ENCODE measurements around the gene VILL.

Gene VILL

GRCh38 chr3:38019658-38020341 is 29.2 kb downstream of the VILL start:
- H3K4me3 ChIP-seq (ENCODE audit: low read length), result no peak overlapping the region
- 94% methylated on average over 10 of the region's 10 CpGs for WGBS
- no peaks in the 10 kb centered on the region for H3K9me3 ChIP-seq (ENCODE audit: insufficient read depth, low read depth, low read length)
- no peak overlapping the region for H3K9ac ChIP-seq (ENCODE audit: low read depth, low read length)
- no peaks in the 10 kb centered on the region for H3K4me1 ChIP-seq (ENCODE audit: insufficient read depth, low read length)
- peaks cover 12% of the 10 kb centered on the region for H3K36me3 ChIP-seq (ENCODE audit: insufficient read depth, low read length)
- H3K27ac ChIP-seq (ENCODE audit: low read depth, low read length), result no peak overlapping the region
- H3K27me3 ChIP-seq (ENCODE audit: insufficient read depth, low read length), result peaks cover 5% of the 10 kb centered on the region; the same call in 1 of the 2 replicates

- peaks cover 12% of the 10 kb centered on the region for H3K36me3 ChIP-seq (ENCODE audit: insufficient read depth, low read length)
- H3K27ac ChIP-seq (ENCODE audit: low read depth, low read length), result no peak overlapping the region
- no peaks in the 10 kb centered on the region for H3K9me3 ChIP-seq (ENCODE audit: insufficient read depth, low read depth, low read length)
- H3K27me3 ChIP-seq (ENCODE audit: insufficient read depth, low read length), result peaks cover 5% of the 10 kb centered on the region; the same call in 1 of the 2 replicates
- no peak overlapping the region for H3K4me3 ChIP-seq (ENCODE audit: low read length)
- H3K9ac ChIP-seq (ENCODE audit: low read depth, low read length), result no peak overlapping the region
- no peaks in the 10 kb centered on the region for H3K4me1 ChIP-seq (ENCODE audit: insufficient read depth, low read length)
- 82% methylated on average over 3 of the region's 3 CpGs for WGBS
Observed at GRCh38 chr3:38020342-38020726, 29.7 kb downstream of the VILL start.

GRCh38 chr3:38021196-38021595 is 30.6 kb downstream of the VILL start:
- peaks cover 4% of the 10 kb centered on the region; the same call in 1 of the 2 replicates for H3K4me1 ChIP-seq (ENCODE audit: insufficient read depth, low read length)
- WGBS, result 93% methylated on average over 4 of the region's 4 CpGs
- no peak overlapping the region for H3K27ac ChIP-seq (ENCODE audit: low read depth, low read length)

GRCh38 chr3:38022301-38022700 is 31.7 kb downstream of the VILL start:
- Histone ChIP-seq H3K27me3 (ENCODE audit: insufficient read depth, low read length) (peaks cover 24% of the 10 kb centered on the region), H3K9me3 (ENCODE audit: insufficient read depth, low read depth, low read length) (no peaks in the 10 kb centered on the region), H3K27ac (ENCODE audit: low read depth, low read length) (no peak overlapping the region), H3K36me3 (ENCODE audit: insufficient read depth, low read length) (no peaks in the 10 kb centered on the region), H3K4me3 (ENCODE audit: low read length) (no peak overlapping the region), H3K4me1 (ENCODE audit: insufficient read depth, low read length) (peaks cover 4% of the 10 kb centered on the region; the same call in 1 of the 2 replicates), H3K9ac (ENCODE audit: low read depth, low read length) (no peak overlapping the region)
- 75% methylated on average over 3 of the region's 3 CpGs for WGBS

More at GRCh38 chr3:38021196-38021595, 30.6 kb downstream of the VILL start:
- Histone ChIP-seq H3K9me3 (ENCODE audit: insufficient read depth, low read depth, low read length) (no peaks in the 10 kb centered on the region), H3K4me3 (ENCODE audit: low read length) (no peak overlapping the region), H3K36me3 (ENCODE audit: insufficient read depth, low read length) (peaks cover 4% of the 10 kb centered on the region), H3K27me3 (ENCODE audit: insufficient read depth, low read length) (peaks cover 13% of the 10 kb centered on the region; the same call in 1 of the 2 replicates), H3K9ac (ENCODE audit: low read depth, low read length) (no peak overlapping the region)

- H3K4me3 ChIP-seq (ENCODE audit: low read length), result peak overlapping the region; percentile 79; the same call in 1 of the 2 replicates
- 94% methylated on average over 6 of the region's 6 CpGs for WGBS
- no peaks in the 10 kb centered on the region for H3K9me3 ChIP-seq (ENCODE audit: insufficient read depth, low read depth, low read length)
- H3K27me3 ChIP-seq (ENCODE audit: insufficient read depth, low read length), result peaks cover 32% of the 10 kb centered on the region
- H3K36me3 ChIP-seq (ENCODE audit: insufficient read depth, low read length), result no peaks in the 10 kb centered on the region
- H3K27ac ChIP-seq (ENCODE audit: low read depth, low read length), result no peak overlapping the region
- peaks cover 4% of the 10 kb centered on the region; the same call in 1 of the 2 replicates for H3K4me1 ChIP-seq (ENCODE audit: insufficient read depth, low read length)
- no peak overlapping the region for H3K9ac ChIP-seq (ENCODE audit: low read depth, low read length)
Observed at GRCh38 chr3:38022896-38023709, 32.5 kb downstream of the VILL start.

- H3K27ac ChIP-seq (ENCODE audit: low read depth, low read length), result no peak overlapping the region
- no peak overlapping the region for H3K9ac ChIP-seq (ENCODE audit: low read depth, low read length)
- 82% methylated on average over 4 of the region's 4 CpGs for WGBS
- H3K36me3 ChIP-seq (ENCODE audit: insufficient read depth, low read length), result no peaks in the 10 kb centered on the region
- peaks cover 68% of the 10 kb centered on the region for H3K27me3 ChIP-seq (ENCODE audit: insufficient read depth, low read length)
- no peak overlapping the region for H3K4me3 ChIP-seq (ENCODE audit: low read length)
- no peaks in the 10 kb centered on the region for H3K9me3 ChIP-seq (ENCODE audit: insufficient read depth, low read depth, low read length)
- H3K4me1 ChIP-seq (ENCODE audit: insufficient read depth, low read length), result peaks cover 4% of the 10 kb centered on the region; the same call in 1 of the 2 replicates
Observed at GRCh38 chr3:38026856-38027255, 36.3 kb downstream of the VILL start.

- WGBS, result 88% methylated on average over 6 of the region's 6 CpGs
- H3K4me1 ChIP-seq (ENCODE audit: insufficient read depth, low read length), result peaks cover 4% of the 10 kb centered on the region; the same call in 1 of the 2 replicates
- no peaks in the 10 kb centered on the region for H3K36me3 ChIP-seq (ENCODE audit: insufficient read depth, low read length)
- no peak overlapping the region for H3K27ac ChIP-seq (ENCODE audit: low read depth, low read length)
- H3K9me3 ChIP-seq (ENCODE audit: insufficient read depth, low read depth, low read length), result no peaks in the 10 kb centered on the region
- no peak overlapping the region for H3K9ac ChIP-seq (ENCODE audit: low read depth, low read length)
- H3K4me3 ChIP-seq (ENCODE audit: low read length), result no peak overlapping the region; the same call in 1 of the 2 replicates
- peaks cover 75% of the 10 kb centered on the region for H3K27me3 ChIP-seq (ENCODE audit: insufficient read depth, low read length)
Observed at GRCh38 chr3:38027466-38028465, 37.2 kb downstream of the VILL start.

GRCh38 chr3:38028621-38029361 is 38.2 kb downstream of the VILL start:
- Histone ChIP-seq H3K27me3 (ENCODE audit: insufficient read depth, low read length) (peaks cover 73% of the 10 kb centered on the region), H3K9ac (ENCODE audit: low read depth, low read length) (peak overlapping the region; percentile 9; the same call in 1 of the 2 replicates), H3K4me3 (ENCODE audit: low read length) (peak overlapping the region; percentile 75)

GRCh38 chr3:38029400-38030125 is 39.0 kb downstream of the VILL start, which contains the start of gene PLCD1:
Gene PLCD1 (minus strand): TSS chr3:38029642. CDS start chr3:38029539, 103 bp downstream.
- Histone ChIP-seq H3K4me1 (ENCODE audit: insufficient read depth, low read length) (peaks cover 4% of the 10 kb centered on the region; the same call in 1 of the 2 replicates), H3K9ac (ENCODE audit: low read depth, low read length) (peak within 1 kb of the TSS; percentile 42), H3K36me3 (ENCODE audit: insufficient read depth, low read length) (no peaks in the 10 kb centered on the region), H3K27ac (ENCODE audit: low read depth, low read length) (no peak within 1 kb of the TSS), H3K27me3 (ENCODE audit: insufficient read depth, low read length) (peaks cover 73% of the 10 kb centered on the region), H3K4me3 (ENCODE audit: low read length) (peak within 1 kb of the TSS; percentile 75), H3K9me3 (ENCODE audit: insufficient read depth, low read depth, low read length) (no peaks in the 10 kb centered on the region)
- 1% methylated on average over 69 of the region's 75 CpGs for WGBS

More at GRCh38 chr3:38028621-38029361, 38.2 kb downstream of the VILL start:
- H3K27ac ChIP-seq (ENCODE audit: low read depth, low read length), result no peak overlapping the region
- WGBS, result 3% methylated on average over 44 of the region's 45 CpGs
- H3K4me1 ChIP-seq (ENCODE audit: insufficient read depth, low read length), result peaks cover 4% of the 10 kb centered on the region; the same call in 1 of the 2 replicates
- H3K36me3 ChIP-seq (ENCODE audit: insufficient read depth, low read length), result no peaks in the 10 kb centered on the region
- H3K9me3 ChIP-seq (ENCODE audit: insufficient read depth, low read depth, low read length), result no peaks in the 10 kb centered on the region

Measured in HUES64 (cell line).